Measurements from ENCODE around the gene TNFSF15.

TNFSF15 gene

GRCh38 chr9:114805670-114806525 is at the start of gene TNFSF15:
TNFSF15 (minus strand) TSS chr9:114806039; CDS start chr9:114806012, 27 bp downstream.
- peak; percentile 75 for DNase-seq

- no peak for DNase-seq
Measured at GRCh38 chr9:114855488-114855887, 49.6 kb upstream of the TNFSF15 start.

- DNase-seq = no peak
Measured at GRCh38 chr9:114854736-114855355, 49.0 kb upstream of the TNFSF15 start.

GRCh38 chr9:114853071-114853855 is 47.4 kb upstream of the TNFSF15 start:
- no peak for DNase-seq

GRCh38 chr9:114852050-114852594 is 46.3 kb upstream of the TNFSF15 start:
- no peak for DNase-seq

- no peak for DNase-seq
Measured at GRCh38 chr9:114851306-114851705, 45.5 kb upstream of the TNFSF15 start.

- no peak for DNase-seq
Measured at GRCh38 chr9:114850871-114851270, 45.0 kb upstream of the TNFSF15 start.

- DNase-seq = no peak
Measured at GRCh38 chr9:114849450-114849849, 43.6 kb upstream of the TNFSF15 start.

- DNase-seq = no peak
Measured at GRCh38 chr9:114847492-114848417, 41.9 kb upstream of the TNFSF15 start.

GRCh38 chr9:114845373-114845772 is 39.5 kb upstream of the TNFSF15 start:
- DNase-seq = no peak

- DNase-seq = no peak
Measured at GRCh38 chr9:114844766-114845165, 38.9 kb upstream of the TNFSF15 start.

GRCh38 chr9:114837923-114838322 is 32.1 kb upstream of the TNFSF15 start:
- DNase-seq = no peak

GRCh38 chr9:114836769-114837168 is 30.9 kb upstream of the TNFSF15 start:
- peak; percentile 56 for DNase-seq

- no peak for DNase-seq
Measured at GRCh38 chr9:114834386-114834785, 28.5 kb upstream of the TNFSF15 start.

GRCh38 chr9:114830546-114830945 is 24.7 kb upstream of the TNFSF15 start:
- no peak for DNase-seq

- DNase-seq = no peak
Measured at GRCh38 chr9:114829574-114830440, 24.0 kb upstream of the TNFSF15 start.

- no peak for DNase-seq
Measured at GRCh38 chr9:114828303-114828650, 22.4 kb upstream of the TNFSF15 start.

GRCh38 chr9:114827641-114828302 is 21.9 kb upstream of the TNFSF15 start:
- peak; percentile 22 for DNase-seq

- no peak for DNase-seq
Measured at GRCh38 chr9:114826431-114826830, 20.6 kb upstream of the TNFSF15 start.

GRCh38 chr9:114825126-114825795 is 19.4 kb upstream of the TNFSF15 start:
- DNase-seq = no peak
